Endothelial cell of umbilical vein (primary cell): Measurements from ENCODE around the gene MALAT1. TPM values are rescaled to one million over a fixed set of nuclear protein-coding genes. Genes with fewer than 3 reads are reported as not detected.

Source experiments
- BruUV-seq: library from RNA; stranded (reverse); fragments of 400-500 nt; replicated peaks from 2 replicates; lab custom pipeline; 2021; lab: Mats Ljungman, UMichigan
- CTCF ChIA-PET: fragments of 300-600, 350-600 bp; sonication (Branson Sonifier 250); formaldehyde crosslinking; loops from one replicate; lab custom pipeline; 2021; ENCODE audit warnings: antibody characterized with exemption, inconsistent platforms; lab: Charles Lee
- POLR2A ChIA-PET: fragments of 300-600, 350-600 bp; sonication (Branson Sonifier 250); formaldehyde crosslinking; loops from one replicate; lab custom pipeline; 2021; ENCODE audit warnings: antibody characterized with exemption, inconsistent platforms; lab: Charles Lee
- DNase-seq: peaks from one replicate; pipeline ENCODE4 v3.0.0-alpha.2; 2011; ENCODE audit warnings: low read depth, low spot score
- FAIRE-seq: peaks from 2 replicates; lab custom pipeline; 2011; peaks lifted over from hg19 to GRCh38; lab: Jason Lieb, UNC
- H2AFZ ChIP-seq: 2 replicates; pipeline ENCODE4 v1.6.0; 2012; ENCODE audit warnings: low read depth, low read length, control low read depth, inconsistent platforms
- H3K27ac ChIP-seq: 2 replicates; pipeline ENCODE4 v1.5.1; 2011; ENCODE audit warnings: low read depth, mild to moderate bottlenecking, control low read depth, low read length, moderate library complexity; ENCODE audit not compliant: insufficient read depth
- H3K27me3 ChIP-seq, 2 experiments: 2 replicates each; pipeline versions ENCODE4 v1.6.0 to v1.6.1; 2011; ENCODE audit warnings: low read length in 2 of 2, mixed read lengths in 1 of 2; ENCODE audit not compliant: control insufficient read depth in 2 of 2, insufficient read depth in 2 of 2
- H3K36me3 ChIP-seq, 2 experiments: 2 replicates in 1 of 2; 3 replicates in 1 of 2; pipeline ENCODE4 v1.5.1; 2011; ENCODE audit warnings: low read length in 2 of 2, mild to moderate bottlenecking in 1 of 2, moderate library complexity in 1 of 2; ENCODE audit not compliant: control insufficient read depth in 2 of 2, insufficient read depth in 2 of 2; ENCODE audit errors: extremely low read depth in 1 of 2
- H3K4me1 ChIP-seq: 3 replicates; pipeline ENCODE4 v1.5.1; 2011; ENCODE audit warnings: mild to moderate bottlenecking, low read length; ENCODE audit not compliant: control insufficient read depth, insufficient read depth; ENCODE audit errors: extremely low read depth
- H3K4me2 ChIP-seq: 2 replicates; pipeline ENCODE4 v1.6.1; 2011; ENCODE audit warnings: low read length, control low read depth, mixed read lengths; ENCODE audit not compliant: insufficient read depth
- H3K4me3 ChIP-seq, 3 experiments: fragments of 200-600 bp in 1 of 3; sonication (generic), shearing (Covaris generic) in 1 of 3; replicated peaks in 1 of 3; 2 replicates each; pipeline ENCODE4 v1.5.1; 2011 to 2016; ENCODE audit warnings: control low read depth in 3 of 3, low read length in 3 of 3, mild to moderate bottlenecking in 2 of 3, inconsistent platforms in 1 of 3, low read depth in 1 of 3, moderate library complexity in 1 of 3; ENCODE audit not compliant: insufficient read depth in 1 of 3
- H3K79me2 ChIP-seq: 2 replicates; pipeline ENCODE4 v1.6.0; 2012; ENCODE audit warnings: low read length, inconsistent platforms; ENCODE audit not compliant: control insufficient read depth, insufficient read depth
- H3K9ac ChIP-seq: replicated peaks from 2 replicates; pipeline ENCODE3; 2011; ENCODE audit warnings: low read length, control low read depth; ENCODE audit not compliant: insufficient read depth; ENCODE audit errors: extremely low read depth
- H3K9me1 ChIP-seq: replicated peaks from 3 replicates; pipeline ENCODE4 v1.6.0; 2011; ENCODE audit warnings: mild to moderate bottlenecking, low read length; ENCODE audit not compliant: control insufficient read depth, insufficient read depth; ENCODE audit errors: extremely low read depth
- H3K9me3 ChIP-seq: replicated peaks from 2 replicates; pipeline ENCODE4 v1.5.1; 2012; ENCODE audit warnings: low read length, inconsistent platforms; ENCODE audit not compliant: control insufficient read depth, insufficient read depth
- H4K20me1 ChIP-seq: replicated peaks from 2 replicates; pipeline ENCODE3; 2011; ENCODE audit warnings: mild to moderate bottlenecking, low read length; ENCODE audit not compliant: control insufficient read depth, insufficient read depth; ENCODE audit errors: extremely low read depth
- dilution Hi-C: fragments of 300-500 bp; cut with MboI; formaldehyde crosslinking; loops from one replicate; pipeline ENCODE4 v1.15.0; 2019; ENCODE audit warnings: low sequenced_read_pairs; ENCODE audit not compliant: extremely low pct_ligation_motif_present
- intact Hi-C: fragments of 100-400 bp; cut with micrococcal nuclease; formaldehyde crosslinking; loops from one replicate; pipeline ENCODE4 v1.10.0; 2022
- polyA plus RNA-seq, 4 experiments: library from polyadenylated mRNA; depleted of rRNA in 3 of 4; stranded (reverse) in 3 of 4; unstranded in 1 of 4; fragments of >200 nt; gene quantifications; 2 replicates each; pipeline versions ENCODE4 v1.2.1 to v1.2.3, GENCODE V29; 2011 to 2012; ENCODE audit warnings: missing spikeins in 1 of 4
- total RNA-seq: library from RNA; stranded (reverse); gene quantifications from 2 replicates; pipeline ENCODE4 v1.2.3, GENCODE V29; 2021
- TF ChIP-seq, protein P1 (sequence below), 2 donors: IDR thresholded peaks; 1 replicate in 1 of 2; 2 replicates in 1 of 2; pipeline ENCODE4 v1.5.1; 2011; ENCODE audit warnings: low read length in 2 of 2, mild to moderate bottlenecking in 2 of 2, moderate library complexity in 2 of 2, control low read depth in 1 of 2, inconsistent platforms in 1 of 2, low read depth in 1 of 2; ENCODE audit not compliant: insufficient read depth in 1 of 2; ENCODE audit errors: extremely low read depth in 1 of 2
- TF ChIP-seq, protein P2 (sequence below): IDR thresholded peaks from 2 replicates; pipeline ENCODE4 v1.6.1; 2011; ENCODE audit not compliant: insufficient read depth, insufficient read length

The MALAT1 gene
- total and polyA plus RNA-seq, 2 donors (not counting 3 experiments of a cell fraction or from before 2014, with no cell fraction given): 491 to 7,529 TPM

DNA sequence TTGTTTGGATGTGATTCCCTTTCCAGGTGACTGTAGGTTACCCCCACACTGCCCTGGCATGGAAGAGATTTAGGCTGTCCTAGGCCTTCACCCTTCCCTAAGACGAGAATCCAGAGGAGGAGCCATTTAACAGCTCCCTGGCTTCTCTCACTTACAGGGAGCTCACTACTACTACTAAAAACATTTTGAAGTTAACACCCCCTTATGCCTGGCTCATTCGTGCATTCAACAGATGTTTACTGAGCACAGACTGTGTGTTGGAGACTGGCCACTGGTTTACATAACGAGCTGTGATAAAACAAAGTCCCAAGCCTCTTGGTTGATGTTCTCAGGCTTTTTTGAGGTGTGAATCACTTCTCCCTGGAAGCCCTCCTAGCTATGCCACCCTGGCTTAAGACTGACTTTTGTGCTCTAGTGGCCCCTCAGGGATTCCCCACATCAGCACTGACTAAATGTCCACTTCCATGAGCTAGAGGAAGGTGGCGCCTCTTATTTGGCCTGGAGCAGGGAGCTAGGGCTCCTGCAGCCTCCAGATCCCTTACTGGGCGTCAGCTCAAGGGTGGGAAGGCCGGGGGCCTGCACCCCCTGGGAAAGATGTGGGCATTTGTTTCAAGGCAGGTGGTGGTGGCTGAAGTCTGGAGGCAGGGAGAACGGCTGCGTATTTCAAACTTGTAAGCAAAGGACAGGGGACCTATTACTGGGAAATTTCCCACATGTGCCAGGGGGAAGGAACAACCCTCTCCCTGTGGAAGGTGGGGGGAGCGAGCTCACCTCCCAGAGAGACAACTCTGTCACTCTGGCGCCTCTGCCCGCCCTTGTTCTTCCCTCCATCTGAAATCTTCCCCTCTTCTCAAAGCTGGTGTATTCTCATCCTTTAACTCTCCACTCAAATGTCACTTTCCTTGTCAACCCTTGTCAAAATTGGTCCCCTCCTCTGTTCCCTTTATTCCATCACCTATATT, 19.4 kb upstream of the MALAT1 start:
- Histone ChIP-seq H4K20me1 (no peaks in the 10 kb centered on the region), H3K4me2 (no peak overlapping the region), H3K79me2 (peaks cover 21% of the 10 kb centered on the region), H3K4me3 (no peak overlapping the region), H3K4me1 (peaks cover 19% of the 10 kb centered on the region), H3K9ac (no peak overlapping the region), H3K9me1 (no peaks in the 10 kb centered on the region), H2AFZ (peak overlapping the region; percentile 9), H3K36me3 (no peaks in the 10 kb centered on the region), H3K27ac (peak overlapping the region; percentile 9), H3K27me3 (no peaks in the 10 kb centered on the region), H3K9me3 (no peaks in the 10 kb centered on the region)
- FAIRE-seq (peak; percentile 86), DNase-seq (peak; percentile 74)
- TF ChIP-seq, protein P1, sequence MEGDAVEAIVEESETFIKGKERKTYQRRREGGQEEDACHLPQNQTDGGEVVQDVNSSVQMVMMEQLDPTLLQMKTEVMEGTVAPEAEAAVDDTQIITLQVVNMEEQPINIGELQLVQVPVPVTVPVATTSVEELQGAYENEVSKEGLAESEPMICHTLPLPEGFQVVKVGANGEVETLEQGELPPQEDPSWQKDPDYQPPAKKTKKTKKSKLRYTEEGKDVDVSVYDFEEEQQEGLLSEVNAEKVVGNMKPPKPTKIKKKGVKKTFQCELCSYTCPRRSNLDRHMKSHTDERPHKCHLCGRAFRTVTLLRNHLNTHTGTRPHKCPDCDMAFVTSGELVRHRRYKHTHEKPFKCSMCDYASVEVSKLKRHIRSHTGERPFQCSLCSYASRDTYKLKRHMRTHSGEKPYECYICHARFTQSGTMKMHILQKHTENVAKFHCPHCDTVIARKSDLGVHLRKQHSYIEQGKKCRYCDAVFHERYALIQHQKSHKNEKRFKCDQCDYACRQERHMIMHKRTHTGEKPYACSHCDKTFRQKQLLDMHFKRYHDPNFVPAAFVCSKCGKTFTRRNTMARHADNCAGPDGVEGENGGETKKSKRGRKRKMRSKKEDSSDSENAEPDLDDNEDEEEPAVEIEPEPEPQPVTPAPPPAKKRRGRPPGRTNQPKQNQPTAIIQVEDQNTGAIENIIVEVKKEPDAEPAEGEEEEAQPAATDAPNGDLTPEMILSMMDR (IDR thresholded peaks at IDR 0.05; ENCODE audit: extremely low read depth in 1 of 2, insufficient read depth in 1 of 2, low read depth in 1 of 2, low read length in 2 of 2): peak; percentile 26 to 46
- TF ChIP-seq, protein P2, sequence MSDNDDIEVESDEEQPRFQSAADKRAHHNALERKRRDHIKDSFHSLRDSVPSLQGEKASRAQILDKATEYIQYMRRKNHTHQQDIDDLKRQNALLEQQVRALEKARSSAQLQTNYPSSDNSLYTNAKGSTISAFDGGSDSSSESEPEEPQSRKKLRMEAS: no peak
- intact Hi-C loops (no loop called here), dilution Hi-C loops (no loop called here)
- POLR2A ChIA-PET: interaction anchor here (0.7 to 6.4 kb wide), 2 partner anchors 9 to 24 kb away, joined by 3 to 283 read pairs; partner anchors contain the start of gene MALAT1
- no TSS peak for BruUV-seq
- CTCF ChIA-PET: interaction anchor here (0.7 to 7.9 kb wide), 9 partner anchors 9 to 125 kb away, joined by 3 to 247 read pairs (median 5); partner anchors contain the start of genes MALAT1 and TIGD3
